22Rv1 (cell line): Measurements from ENCODE around the gene MAML3.
"Not testable (repeated sequence)": the region's sequence is repeated elsewhere in the genome, so short reads cannot be mapped to it uniquely, and the experiment has no call there.

ENCODE experiments used
- H3K27ac ChIP-seq: fragments of 450-650 bp; 2 replicates; pipeline ENCODE4 v1.5.1; 2017
- CTCF ChIP-seq: fragments of 450-650 bp; IDR thresholded peaks from 2 replicates; pipeline ENCODE4 v1.5.1; 2017; ENCODE audit warnings: mild to moderate bottlenecking
- ZFX ChIP-seq: fragments of 450-650 bp; IDR thresholded peaks from 2 replicates; pipeline ENCODE4 v1.6.1; 2017; ENCODE audit warnings: antibody characterized with exemption, borderline replicate concordance

The MAML3 gene

GRCh38 chr4:139710073-139710472, 443.9 kb downstream of the MAML3 start:
- H3K27ac ChIP-seq = no peak overlapping the region
- no peak for TF ChIP-seq ZFX
- no peak for TF ChIP-seq CTCF

GRCh38 chr4:139709660-139710059, 444.3 kb downstream of the MAML3 start:
- no peak for TF ChIP-seq CTCF
- TF ChIP-seq ZFX = no peak

GRCh38 chr4:139704915-139705485, 449.0 kb downstream of the MAML3 start:
- H3K27ac ChIP-seq = no peak overlapping the region
- TF ChIP-seq CTCF (peak; percentile 56), ZFX (no peak)

More at GRCh38 chr4:139709660-139710059, 444.3 kb downstream of the MAML3 start:
- no peak overlapping the region for H3K27ac ChIP-seq

GRCh38 chr4:139700568-139700967, 453.4 kb downstream of the MAML3 start:
- TF ChIP-seq CTCF = no peak
- TF ChIP-seq ZFX = no peak
- H3K27ac ChIP-seq = no peak overlapping the region

GRCh38 chr4:139698167-139698925, 455.6 kb downstream of the MAML3 start:
- not testable (repeated sequence) for H3K27ac ChIP-seq
- peak; percentile 48 for TF ChIP-seq CTCF

- TF ChIP-seq CTCF (no peak), ZFX (no peak)
Measured at GRCh38 chr4:139696491-139696890, 457.5 kb downstream of the MAML3 start.

GRCh38 chr4:139694522-139695107, 459.4 kb downstream of the MAML3 start:
- no peak for TF ChIP-seq ZFX
- TF ChIP-seq CTCF = no peak
- H3K27ac ChIP-seq = no peak overlapping the region

More at GRCh38 chr4:139696491-139696890, 457.5 kb downstream of the MAML3 start:
- H3K27ac ChIP-seq = no peak overlapping the region
